ENCODE results near the gene HARBI1. TPM values are rescaled to one million over a fixed set of nuclear protein-coding genes. Genes with fewer than 3 reads are reported as not detected.
A peak's percentile ranks its signal among the peaks of the same experiment; 100 is the strongest.

Gene HARBI1
- total RNA-seq, 1 donor from 2014 or later: 5.8 TPM

- DNase-seq: no peak
These were observed 16.5 kb upstream of the HARBI1 start for GRCh38 chr11:46633291-46634217.

GRCh38 chr11:46632502-46632901 is 15.5 kb upstream of the HARBI1 start:
- no peak for DNase-seq

- no peak for DNase-seq
These were observed 14.6 kb upstream of the HARBI1 start for GRCh38 chr11:46631676-46632075.

- no peak for DNase-seq
These were observed 13.2 kb upstream of the HARBI1 start for GRCh38 chr11:46630237-46630636.

GRCh38 chr11:46628961-46629360 is 11.9 kb upstream of the HARBI1 start:
- DNase-seq: no peak

- DNase-seq: no peak
These were observed 8.4 kb upstream of the HARBI1 start for GRCh38 chr11:46625406-46625805.

- DNase-seq: no peak
These were observed 1.8 kb upstream of the HARBI1 start for GRCh38 chr11:46618837-46619236.

GRCh38 chr11:46617972-46618314 is 916 bp upstream of the HARBI1 start:
- no peak for DNase-seq

- DNase-seq: no peak
These were observed 385 bp downstream of the HARBI1 start for GRCh38 chr11:46616551-46617133.

- DNase-seq: no peak
These were observed 1.3 kb downstream of the HARBI1 start for GRCh38 chr11:46615756-46616155.

- no peak for DNase-seq
These were observed 4.7 kb downstream of the HARBI1 start for GRCh38 chr11:46612326-46612725.

- no peak for DNase-seq
These were observed 5.3 kb downstream of the HARBI1 start for GRCh38 chr11:46611526-46612304.

- no peak for DNase-seq
These were observed 7.6 kb downstream of the HARBI1 start for GRCh38 chr11:46609386-46609785.

- DNase-seq: no peak
These were observed 9.5 kb downstream of the HARBI1 start for GRCh38 chr11:46607516-46607915.

- DNase-seq: no peak
These were observed 12.2 kb downstream of the HARBI1 start for GRCh38 chr11:46604796-46605195.

GRCh38 chr11:46603704-46604308 is 13.2 kb downstream of the HARBI1 start:
- DNase-seq: no peak

- DNase-seq: no peak
These were observed 15.9 kb downstream of the HARBI1 start for GRCh38 chr11:46601129-46601528.

GRCh38 chr11:46600194-46600960 is 16.6 kb downstream of the HARBI1 start:
- DNase-seq: no peak

GRCh38 chr11:46599340-46600193 is 17.5 kb downstream of the HARBI1 start:
- no peak for DNase-seq

GRCh38 chr11:46597609-46598219 is 19.3 kb downstream of the HARBI1 start:
- DNase-seq: peak; percentile 78

GRCh38 chr11:46597155-46597554 is 19.9 kb downstream of the HARBI1 start:
- DNase-seq: no peak
